OCI-LY7 (cell line): ENCODE results near the gene B3GAT1.
"Not testable (repeated sequence)": the region's sequence is repeated elsewhere in the genome, so short reads cannot be mapped to it uniquely, and the experiment has no call there.

Experiments used
- CTCF ChIP-seq: fragments of 200-600 bp; sonication (generic); conservative IDR thresholded peaks from 2 replicates; pipeline ENCODE4 v1.5.1; 2014; ENCODE audit warnings: mild to moderate bottlenecking, antibody characterized with exemption, low read length, moderate library complexity, mixed read lengths
- EZH2phosphoT487 ChIP-seq: fragments of 200-600 bp; sonication (generic); IDR thresholded peaks from 2 replicates; pipeline ENCODE4 v1.6.1; 2018; ENCODE audit warnings: low read depth, borderline replicate concordance, mild to moderate bottlenecking, mixed run types, antibody characterized with exemption, low read length, moderate library complexity, mixed read lengths

- not testable (repeated sequence) for TF ChIP-seq CTCF, EZH2phosphoT487
Observed at GRCh38 chr11:134344497-134345236, 67.4 kb downstream of the B3GAT1 start.
